GM13976 (cell line): ENCODE results near the gene RUNX1.

ENCODE experiments used
- DNase-seq: peaks from one replicate; pipeline ENCODE4 v3.0.0; 2012; ENCODE audit warnings: low spot score
- in situ Hi-C: fragments of 300-500 bp; cut with MboI; formaldehyde crosslinking; loops from one replicate; pipeline ENCODE4 v1.12.0; 2022; ENCODE audit warnings: low sequenced_read_pairs, mixed read lengths, inconsistent platforms; ENCODE audit not compliant: unreplicated experiment
- TF ChIP-seq, protein P1 (sequence below): IDR thresholded peaks from 2 replicates; pipeline ENCODE4 v1.5.1; 2012; ENCODE audit warnings: borderline replicate concordance, mild to moderate bottlenecking; ENCODE audit not compliant: insufficient read depth; ENCODE audit errors: extremely low read depth, missing control alignments, control extremely low read depth

RUNX1 gene

GRCh38 chr21:34884346-34884929 lies 164.7 kb downstream of the RUNX1 start:
- no peak for DNase-seq
- in situ Hi-C loops = loop anchor here (10.0 kb wide), 2 partner anchors 160 to 520 kb away; partner anchors contain the start of gene RUNX1
- TF ChIP-seq, protein P1, sequence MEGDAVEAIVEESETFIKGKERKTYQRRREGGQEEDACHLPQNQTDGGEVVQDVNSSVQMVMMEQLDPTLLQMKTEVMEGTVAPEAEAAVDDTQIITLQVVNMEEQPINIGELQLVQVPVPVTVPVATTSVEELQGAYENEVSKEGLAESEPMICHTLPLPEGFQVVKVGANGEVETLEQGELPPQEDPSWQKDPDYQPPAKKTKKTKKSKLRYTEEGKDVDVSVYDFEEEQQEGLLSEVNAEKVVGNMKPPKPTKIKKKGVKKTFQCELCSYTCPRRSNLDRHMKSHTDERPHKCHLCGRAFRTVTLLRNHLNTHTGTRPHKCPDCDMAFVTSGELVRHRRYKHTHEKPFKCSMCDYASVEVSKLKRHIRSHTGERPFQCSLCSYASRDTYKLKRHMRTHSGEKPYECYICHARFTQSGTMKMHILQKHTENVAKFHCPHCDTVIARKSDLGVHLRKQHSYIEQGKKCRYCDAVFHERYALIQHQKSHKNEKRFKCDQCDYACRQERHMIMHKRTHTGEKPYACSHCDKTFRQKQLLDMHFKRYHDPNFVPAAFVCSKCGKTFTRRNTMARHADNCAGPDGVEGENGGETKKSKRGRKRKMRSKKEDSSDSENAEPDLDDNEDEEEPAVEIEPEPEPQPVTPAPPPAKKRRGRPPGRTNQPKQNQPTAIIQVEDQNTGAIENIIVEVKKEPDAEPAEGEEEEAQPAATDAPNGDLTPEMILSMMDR = no peak

DNA sequence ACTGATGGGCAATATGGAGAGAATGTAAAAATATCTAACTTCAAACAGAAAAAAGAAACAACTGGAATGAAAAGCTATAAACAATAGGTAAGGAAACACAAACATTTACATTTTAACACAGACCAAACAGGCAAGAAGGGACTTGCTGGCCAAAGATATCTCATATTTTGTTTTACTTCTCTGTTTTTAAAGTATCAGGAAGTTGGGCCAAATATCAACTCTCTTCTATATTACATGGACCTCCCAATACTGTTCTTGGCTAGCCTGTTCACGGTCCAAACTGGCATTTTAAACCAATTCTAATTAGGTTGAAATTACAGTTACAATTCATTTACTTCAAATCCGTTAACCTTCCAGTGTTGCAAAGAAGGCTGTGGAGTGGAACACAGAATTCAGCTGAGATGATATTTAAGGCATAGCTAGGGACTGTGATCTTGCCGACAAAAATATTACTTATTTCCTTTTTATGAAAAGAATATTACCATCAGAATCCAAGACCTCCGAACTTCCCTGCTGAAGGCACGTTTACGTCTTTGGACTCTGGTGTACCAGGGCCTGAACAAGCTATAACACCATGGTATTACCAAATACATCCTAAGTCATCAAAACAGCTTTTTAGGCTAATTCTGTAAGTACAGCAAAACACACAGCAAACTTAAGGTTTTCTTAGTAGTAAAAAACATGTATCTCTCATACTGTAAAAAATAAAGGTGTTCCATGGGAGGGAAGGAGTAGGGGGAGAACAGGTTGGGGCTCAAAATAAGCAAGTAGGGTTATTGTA lies 165.4 kb downstream of the RUNX1 start:
- no peak for DNase-seq
- in situ Hi-C loops = loop anchor here (10.0 kb wide), 2 partner anchors 161 to 521 kb away; partner anchors contain the start of gene RUNX1

GRCh38 chr21:34882719-34883131 lies 166.4 kb downstream of the RUNX1 start:
- TF ChIP-seq, protein P1 = no peak
- in situ Hi-C loops = loop anchor here (10.0 kb wide), 2 partner anchors 162 to 522 kb away; partner anchors contain the start of gene RUNX1
- peak; percentile 41 for DNase-seq

More for the DNA sequence above, 165.4 kb downstream of the RUNX1 start:
- TF ChIP-seq, protein P1 = no peak

GRCh38 chr21:34881839-34882371 lies 167.2 kb downstream of the RUNX1 start:
- TF ChIP-seq, protein P1 = no peak
- DNase-seq = no peak
- in situ Hi-C loops = loop anchor here (10.0 kb wide), 2 partner anchors 163 to 523 kb away; partner anchors contain the start of gene RUNX1

GRCh38 chr21:34881421-34881820 lies 167.7 kb downstream of the RUNX1 start:
- TF ChIP-seq, protein P1 = no peak
- no peak for DNase-seq
- in situ Hi-C loops = loop anchor here (10.0 kb wide), 2 partner anchors 163 to 523 kb away; partner anchors contain the start of gene RUNX1

DNA sequence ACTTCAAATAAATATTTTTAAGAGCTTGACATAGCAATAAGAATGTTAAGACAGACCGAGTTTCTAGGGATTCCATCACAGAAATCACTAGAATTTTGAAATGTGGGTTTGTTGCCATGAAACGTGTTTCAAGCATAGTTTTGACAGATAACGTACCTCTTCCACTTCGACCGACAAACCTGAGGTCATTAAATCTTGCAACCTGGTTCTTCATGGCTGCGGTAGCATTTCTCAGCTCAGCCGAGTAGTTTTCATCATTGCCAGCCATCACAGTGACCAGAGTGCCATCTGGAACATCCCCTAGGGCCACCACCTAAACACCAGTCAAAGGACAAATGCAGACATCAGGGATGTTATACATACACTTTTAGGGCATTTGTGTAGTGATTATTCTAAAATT lies 168.7 kb downstream of the RUNX1 start:
- no peak for DNase-seq
- in situ Hi-C loops = loop anchor here (10.0 kb wide), 2 partner anchors 164 to 524 kb away; partner anchors contain the start of gene RUNX1
- TF ChIP-seq, protein P1 = no peak
